Neural cell (in vitro differentiated cells): ENCODE data around the gene MCC.

Experiments used
- CTCF ChIP-seq: fragments of 450-650 bp; IDR thresholded peaks from 2 replicates; pipeline ENCODE4 v1.5.1; 2014; ENCODE audit warnings: antibody characterized with exemption, mild to moderate bottlenecking, moderate library complexity; ENCODE audit not compliant: poor library complexity, severe bottlenecking
- EP300 ChIP-seq: fragments of 450-650 bp; conservative IDR thresholded peaks from 2 replicates; pipeline ENCODE4 v1.6.1; 2014; ENCODE audit warnings: antibody characterized with exemption, mild to moderate bottlenecking, moderate library complexity; ENCODE audit not compliant: poor library complexity, severe bottlenecking
- EZH2 ChIP-seq: fragments of 200-600, 300-800 bp; shearing (Covaris generic), sonication (generic); IDR thresholded peaks from 2 replicates; pipeline ENCODE4 v1.6.1; 2014; ENCODE audit warnings: antibody characterized with exemption, low read length, borderline replicate concordance, mild to moderate bottlenecking; ENCODE audit not compliant: insufficient read depth, poor library complexity, severe bottlenecking
- MXI1 ChIP-seq: fragments of 450-650 bp; conservative IDR thresholded peaks from 2 replicates; pipeline ENCODE4 v1.6.1; 2014; ENCODE audit warnings: antibody characterized with exemption, mild to moderate bottlenecking; ENCODE audit not compliant: poor library complexity, severe bottlenecking
- POLR2AphosphoS5 ChIP-seq: IDR thresholded peaks from 2 replicates; pipeline ENCODE4 v1.6.1; 2012
- TAF1 ChIP-seq: IDR thresholded peaks from 2 replicates; pipeline ENCODE4 v1.6.1; 2012; ENCODE audit warnings: low read depth
- TF ChIP-seq, protein P1 (sequence below): IDR thresholded peaks from 2 replicates; pipeline ENCODE4 v1.6.1; 2012; ENCODE audit warnings: borderline replicate concordance

GRCh38 chr5:113157886-113158285, 330.4 kb downstream of the MCC start:
- TF ChIP-seq CTCF (no peak), MXI1 (no peak), EP300 (no peak), POLR2AphosphoS5 (no peak), TAF1 (no peak), EZH2 (no peak)
- TF ChIP-seq, protein P1, sequence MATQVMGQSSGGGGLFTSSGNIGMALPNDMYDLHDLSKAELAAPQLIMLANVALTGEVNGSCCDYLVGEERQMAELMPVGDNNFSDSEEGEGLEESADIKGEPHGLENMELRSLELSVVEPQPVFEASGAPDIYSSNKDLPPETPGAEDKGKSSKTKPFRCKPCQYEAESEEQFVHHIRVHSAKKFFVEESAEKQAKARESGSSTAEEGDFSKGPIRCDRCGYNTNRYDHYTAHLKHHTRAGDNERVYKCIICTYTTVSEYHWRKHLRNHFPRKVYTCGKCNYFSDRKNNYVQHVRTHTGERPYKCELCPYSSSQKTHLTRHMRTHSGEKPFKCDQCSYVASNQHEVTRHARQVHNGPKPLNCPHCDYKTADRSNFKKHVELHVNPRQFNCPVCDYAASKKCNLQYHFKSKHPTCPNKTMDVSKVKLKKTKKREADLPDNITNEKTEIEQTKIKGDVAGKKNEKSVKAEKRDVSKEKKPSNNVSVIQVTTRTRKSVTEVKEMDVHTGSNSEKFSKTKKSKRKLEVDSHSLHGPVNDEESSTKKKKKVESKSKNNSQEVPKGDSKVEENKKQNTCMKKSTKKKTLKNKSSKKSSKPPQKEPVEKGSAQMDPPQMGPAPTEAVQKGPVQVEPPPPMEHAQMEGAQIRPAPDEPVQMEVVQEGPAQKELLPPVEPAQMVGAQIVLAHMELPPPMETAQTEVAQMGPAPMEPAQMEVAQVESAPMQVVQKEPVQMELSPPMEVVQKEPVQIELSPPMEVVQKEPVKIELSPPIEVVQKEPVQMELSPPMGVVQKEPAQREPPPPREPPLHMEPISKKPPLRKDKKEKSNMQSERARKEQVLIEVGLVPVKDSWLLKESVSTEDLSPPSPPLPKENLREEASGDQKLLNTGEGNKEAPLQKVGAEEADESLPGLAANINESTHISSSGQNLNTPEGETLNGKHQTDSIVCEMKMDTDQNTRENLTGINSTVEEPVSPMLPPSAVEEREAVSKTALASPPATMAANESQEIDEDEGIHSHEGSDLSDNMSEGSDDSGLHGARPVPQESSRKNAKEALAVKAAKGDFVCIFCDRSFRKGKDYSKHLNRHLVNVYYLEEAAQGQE, result no peak
